IMR-90 (cell line): ENCODE results near the gene SOX6. TPM values are rescaled to one million over a fixed set of nuclear protein-coding genes. Genes with fewer than 3 reads are reported as not detected.

Experiments used
- ATAC-seq: fragments of 200-7000 bp; cut with Tn5 transposase; 2 replicates; pipeline ENCODE4 v1.9.1; 2020; ENCODE audit warnings: low read depth, mild to moderate bottlenecking, moderate library complexity
- BruUV-seq: library from RNA; stranded (reverse); fragments of 400-500 nt; replicated peaks from 2 replicates; lab custom pipeline; 2021; lab: Mats Ljungman, UMichigan
- CTCF ChIA-PET: fragments of 300-600 bp; formaldehyde crosslinking; extraction: SDS; loops from one replicate; lab custom pipeline; 2021; ENCODE audit warnings: antibody characterized with exemption; lab: Yijun Ruan, JAX
- POLR2A ChIA-PET: fragments of 300-600 bp; sonication (Branson Sonifier 250); formaldehyde crosslinking; loops from one replicate; lab custom pipeline; 2022; ENCODE audit warnings: antibody characterized with exemption; ENCODE audit not compliant: unreplicated experiment; lab: Charles Lee
- DNase-seq: peaks from one replicate; pipeline ENCODE4 v3.0.0; 2013
- H2AFZ ChIP-seq: replicated peaks from 2 replicates; pipeline ENCODE3; 2013; ENCODE audit warnings: low read length, mild to moderate bottlenecking; ENCODE audit not compliant: poor library complexity
- H2AK5ac ChIP-seq: 2 replicates; pipeline ENCODE4 v1.6.1; 2013; ENCODE audit warnings: low read depth, low read length, inconsistent platforms
- H2AK9ac ChIP-seq: replicated peaks from 2 replicates; pipeline ENCODE3; 2013; ENCODE audit warnings: mild to moderate bottlenecking, low read depth, low read length, moderate library complexity; ENCODE audit not compliant: poor library complexity
- H2BK120ac ChIP-seq: 2 replicates; pipeline ENCODE4 v1.6.1; 2013; ENCODE audit warnings: low read depth, low read length, inconsistent platforms
- H2BK15ac ChIP-seq: 3 replicates; pipeline ENCODE4 v1.6.1; 2013; ENCODE audit warnings: low read depth, low read length, inconsistent platforms
- H2BK20ac ChIP-seq: 2 replicates; pipeline ENCODE4 v1.6.1; 2013; ENCODE audit warnings: low read depth, mild to moderate bottlenecking, inconsistent platforms, low read length, moderate library complexity
- H2BK5ac ChIP-seq: 2 replicates; pipeline ENCODE4 v1.6.1; 2013; ENCODE audit warnings: mild to moderate bottlenecking, low read depth, low read length, inconsistent platforms; ENCODE audit not compliant: poor library complexity, severe bottlenecking
- H3K14ac ChIP-seq: replicated peaks from 2 replicates; pipeline ENCODE4 v1.6.1; 2013; ENCODE audit warnings: low read depth, low read length, inconsistent platforms
- H3K18ac ChIP-seq: 2 replicates; pipeline ENCODE4 v1.6.1; 2013; ENCODE audit warnings: low read depth, low read length, control low read depth
- H3K23ac ChIP-seq: 2 replicates; pipeline ENCODE4 v1.6.1; 2013; ENCODE audit warnings: low read depth, low read length, inconsistent platforms
- H3K27ac ChIP-seq: 2 replicates; pipeline ENCODE4 v1.5.1; 2013; ENCODE audit warnings: mild to moderate bottlenecking, control low read depth, low read length; ENCODE audit not compliant: insufficient read depth
- H3K27me3 ChIP-seq: 2 replicates; pipeline ENCODE4 v1.6.1; 2013; ENCODE audit warnings: low read length; ENCODE audit not compliant: control insufficient read depth, insufficient read depth
- H3K36me3 ChIP-seq: 2 replicates; pipeline ENCODE4 v1.6.1; 2013; ENCODE audit warnings: low read length, mixed read lengths; ENCODE audit not compliant: control insufficient read depth, insufficient read depth
- H3K4ac ChIP-seq: 2 replicates; pipeline ENCODE4 v1.6.1; 2013; ENCODE audit warnings: low read depth, low read length, inconsistent platforms
- H3K4me1 ChIP-seq: 2 replicates; pipeline ENCODE4 v1.6.1; 2013; ENCODE audit warnings: low read length, mixed read lengths; ENCODE audit not compliant: control insufficient read depth, insufficient read depth
- H3K4me2 ChIP-seq: 2 replicates; pipeline ENCODE4 v1.6.1; 2013; ENCODE audit warnings: low read depth, mild to moderate bottlenecking, control low read depth, low read length, moderate library complexity
- H3K4me3 ChIP-seq: 2 replicates; pipeline ENCODE4 v1.5.1; 2013; ENCODE audit warnings: low read depth, mild to moderate bottlenecking, control low read depth, low read length, moderate library complexity; ENCODE audit not compliant: insufficient read depth
- H3K56ac ChIP-seq: 2 replicates; pipeline ENCODE4 v1.6.1; 2013; ENCODE audit warnings: low read length, inconsistent platforms; ENCODE audit not compliant: insufficient read depth; ENCODE audit errors: extremely low read depth
- H3K79me1 ChIP-seq, 2 experiments: 2 replicates each; pipeline ENCODE4 v1.6.1; 2013; ENCODE audit warnings: low read length in 2 of 2, inconsistent platforms in 1 of 2, low read depth in 1 of 2
- H3K9ac ChIP-seq: 2 replicates; pipeline ENCODE4 v1.6.1; 2013; ENCODE audit warnings: low read depth, low read length, control low read depth
- H3K9me1 ChIP-seq: 2 replicates; pipeline ENCODE4 v1.6.1; 2013; ENCODE audit warnings: low read length, inconsistent platforms; ENCODE audit not compliant: insufficient read depth
- H3K9me3 ChIP-seq: 2 replicates; pipeline ENCODE4 v1.6.1; 2013; ENCODE audit warnings: low read length; ENCODE audit not compliant: control insufficient read depth, insufficient read depth
- H4K20me1 ChIP-seq: 2 replicates; pipeline ENCODE4 v1.6.1; 2013; ENCODE audit warnings: low read length, inconsistent platforms; ENCODE audit not compliant: insufficient read depth
- H4K5ac ChIP-seq: 2 replicates; pipeline ENCODE4 v1.6.1; 2013; ENCODE audit warnings: mild to moderate bottlenecking, low read depth, low read length, control low read depth
- H4K8ac ChIP-seq, 2 experiments: 2 replicates each; pipeline ENCODE4 v1.6.1; 2013; ENCODE audit warnings: low read depth in 2 of 2, low read length in 2 of 2, control low read depth in 1 of 2, inconsistent platforms in 1 of 2
- H4K91ac ChIP-seq: 2 replicates; pipeline ENCODE4 v1.6.1; 2013; ENCODE audit warnings: low read depth, low read length, inconsistent platforms; ENCODE audit not compliant: insufficient read depth
- BHLHE40 ChIP-seq: fragments of 150-350 bp; IDR thresholded peaks from 2 replicates; pipeline ENCODE4 v1.6.1; 2016; ENCODE audit warnings: mild to moderate bottlenecking, low read depth, low read length
- CEBPB ChIP-seq: IDR thresholded peaks from 2 replicates; pipeline ENCODE4 v1.6.1; 2012; ENCODE audit warnings: low read depth, low read length, improper control_type of control experiment
- CHD1 ChIP-seq: IDR thresholded peaks from 2 replicates; pipeline ENCODE4 v1.6.1; 2012; ENCODE audit warnings: low read depth, low read length, improper control_type of control experiment
- CTCF ChIP-seq: conservative IDR thresholded peaks from 2 replicates; pipeline ENCODE4 v1.5.1; 2012; ENCODE audit warnings: mild to moderate bottlenecking, low read depth, low read length, improper control_type of control experiment
- ELK1 ChIP-seq: fragments of 150-350 bp; IDR thresholded peaks from 2 replicates; pipeline ENCODE4 v1.6.1; 2016; ENCODE audit warnings: low read depth, mild to moderate bottlenecking, low read length, moderate library complexity, borderline replicate concordance
- FOS ChIP-seq: fragments of 150-350 bp; IDR thresholded peaks from 2 replicates; pipeline ENCODE4 v1.6.1; 2016; ENCODE audit warnings: low read depth, low read length
- MAFK ChIP-seq: IDR thresholded peaks from 2 replicates; pipeline ENCODE4 v1.6.1; 2012; ENCODE audit warnings: low read depth, low read length, improper control_type of control experiment
- NFE2L2 ChIP-seq: fragments of 150-350 bp; IDR thresholded peaks from 2 replicates; pipeline ENCODE4 v1.6.1; 2016; ENCODE audit warnings: low read depth, mild to moderate bottlenecking, low read length
- POLR2A ChIP-seq: IDR thresholded peaks from 2 replicates; pipeline ENCODE4 v1.6.1; 2012; ENCODE audit warnings: mild to moderate bottlenecking, low read depth, low read length
- RAD21 ChIP-seq: IDR thresholded peaks from 2 replicates; pipeline ENCODE4 v1.6.1; 2012; ENCODE audit warnings: low read length, improper control_type of control experiment
- RCOR1 ChIP-seq: IDR thresholded peaks from 2 replicates; pipeline ENCODE4 v1.6.1; 2012; ENCODE audit warnings: mild to moderate bottlenecking, low read length, improper control_type of control experiment; ENCODE audit not compliant: insufficient replicate concordance
- RFX5 ChIP-seq: IDR thresholded peaks from 2 replicates; pipeline ENCODE4 v1.8.0; 2012; ENCODE audit warnings: low read depth, mild to moderate bottlenecking, low read length, moderate library complexity
- SMC3 ChIP-seq: fragments of 150-350 bp; IDR thresholded peaks from 2 replicates; pipeline ENCODE4 v1.6.1; 2016; ENCODE audit warnings: low read depth, mild to moderate bottlenecking, antibody characterized with exemption, low read length, moderate library complexity
- USF2 ChIP-seq: fragments of 150-350 bp; IDR thresholded peaks from 2 replicates; pipeline ENCODE4 v1.6.1; 2017; ENCODE audit warnings: mild to moderate bottlenecking, antibody characterized with exemption, low read length, low read depth
- WGBS, 2 experiments: methylation state at CpG; one replicate each; pipeline versions ENCODE4 v1.1.5 to v1.1.7; 2013; ENCODE audit warnings: missing lambda C conversion rate in 2 of 2; ENCODE audit not compliant: insufficient read length in 1 of 2; ENCODE audit errors: extremely low coverage in 2 of 2; 5-methylcytosine and 5-hydroxymethylcytosine counted together
- dilution Hi-C: fragments of 300-500 bp; cut with HindIII; formaldehyde crosslinking; loops from one replicate; pipeline ENCODE4 v1.14.3; 2018; ENCODE audit warnings: low sequenced_read_pairs; ENCODE audit not compliant: unreplicated experiment
- in situ Hi-C: fragments of 300-500 bp; cut with MboI; formaldehyde crosslinking; loops from 3 replicates; pipeline ENCODE4 v1.14.3; 2019; ENCODE audit warnings: low sequenced_read_pairs, inconsistent platforms, mixed read lengths
- intact Hi-C: fragments of 100-400 bp; cut with micrococcal nuclease; formaldehyde crosslinking; loops from 2 replicates; pipeline ENCODE4 v1.10.0; 2022
- polyA plus RNA-seq, 3 experiments: library from polyadenylated mRNA; depleted of rRNA; stranded (reverse); fragments of >200 nt; gene quantifications; 2 replicates each; pipeline ENCODE4 v1.2.3, GENCODE V29; 2012; ENCODE audit warnings: low replicate concordance in 1 of 3
- total RNA-seq: library from RNA; depleted of rRNA; stranded (reverse); fragments of >200 nt; gene quantifications from 2 replicates; pipeline ENCODE4 v1.2.3, GENCODE V29; 2012

Gene SOX6
- total and polyA plus RNA-seq, 2 of the 4 experiments (the other 2 are of a cell fraction), result 1.7 to 7.7 TPM

- Histone ChIP-seq H3K56ac (no peak overlapping the region), H3K9me3 (no peaks in the 10 kb centered on the region), H3K18ac (0 out of 2 replicates have a peak overlapping the region, but pooled peaks have one; percentile 27), H3K36me3 (no peaks in the 10 kb centered on the region), H4K91ac (no peak overlapping the region), H3K27me3 (no peaks in the 10 kb centered on the region), H2BK20ac (peak overlapping the region; percentile 62), H3K4me1 (peaks cover 22% of the 10 kb centered on the region), H4K5ac (peak overlapping the region; percentile 72), H2BK120ac (no peak overlapping the region), H3K4ac (peak overlapping the region; percentile 39; the same call in 1 of the 2 replicates), H2AK5ac (peak overlapping the region; percentile 17; the same call in 1 of the 2 replicates), H3K27ac (no peak overlapping the region), H3K4me3 (no peak overlapping the region), H4K20me1 (no peaks in the 10 kb centered on the region), H2BK15ac (peak overlapping the region; percentile 36; the same call in 1 of the 3 replicates), H3K4me2 (no peak overlapping the region), H2AFZ (no peak overlapping the region), H3K79me1 (no peaks in the 10 kb centered on the region), H3K23ac (no peak overlapping the region), H3K9me1 (peaks cover 12% of the 10 kb centered on the region), H4K8ac (no peak overlapping the region), H3K9ac (no peak overlapping the region), H3K14ac (peak overlapping the region; percentile 22; the same call in 1 of the 2 replicates), H2AK9ac (no peak overlapping the region), H2BK5ac (no peak overlapping the region)
- intact Hi-C loops (loop anchor here (5.0 to 10.0 kb wide), 3 partner anchors 165 to 665 kb away; no protein-coding TSS in a partner anchor), dilution Hi-C loops (no loop called here), in situ Hi-C loops (loop anchor here (10.0 kb wide), 1 partner anchor 615 kb away; no protein-coding TSS in a partner anchor)
- no TSS peak for BruUV-seq
- ChIA-PET CTCF (interaction anchor here (0.7 to 1.5 kb wide), 3 partner anchors 12 to 202 kb away, joined by 3 read pairs; no protein-coding TSS in a partner anchor), POLR2A (no interaction called here)
- ATAC-seq (no peak), DNase-seq (no peak)
- TF ChIP-seq RCOR1, result no peak
- TF ChIP-seq MAFK, result no peak
- TF ChIP-seq USF2, result no peak
- no peak for TF ChIP-seq POLR2A
- no peak for TF ChIP-seq CEBPB
- TF ChIP-seq ELK1, result no peak
- no peak for TF ChIP-seq CHD1
- no peak for TF ChIP-seq RAD21
- no peak for TF ChIP-seq RFX5
- TF ChIP-seq NFE2L2, result no peak
- TF ChIP-seq FOS, result no peak
- TF ChIP-seq BHLHE40, result no peak
- TF ChIP-seq CTCF, result no peak
- no peak for TF ChIP-seq SMC3
- no CpG with 5 or more reads among the region's 1 CpG for WGBS, 2 experiments
Measured at GRCh38 chr11:15989685-15990084, 366.7 kb downstream of the SOX6 start.
